ENCODE measurements around the gene OLA1.
"Not testable (repeated sequence)": the region's sequence is repeated elsewhere in the genome, so short reads cannot be mapped to it uniquely, and the experiment has no call there.

The OLA1 gene

DNA sequence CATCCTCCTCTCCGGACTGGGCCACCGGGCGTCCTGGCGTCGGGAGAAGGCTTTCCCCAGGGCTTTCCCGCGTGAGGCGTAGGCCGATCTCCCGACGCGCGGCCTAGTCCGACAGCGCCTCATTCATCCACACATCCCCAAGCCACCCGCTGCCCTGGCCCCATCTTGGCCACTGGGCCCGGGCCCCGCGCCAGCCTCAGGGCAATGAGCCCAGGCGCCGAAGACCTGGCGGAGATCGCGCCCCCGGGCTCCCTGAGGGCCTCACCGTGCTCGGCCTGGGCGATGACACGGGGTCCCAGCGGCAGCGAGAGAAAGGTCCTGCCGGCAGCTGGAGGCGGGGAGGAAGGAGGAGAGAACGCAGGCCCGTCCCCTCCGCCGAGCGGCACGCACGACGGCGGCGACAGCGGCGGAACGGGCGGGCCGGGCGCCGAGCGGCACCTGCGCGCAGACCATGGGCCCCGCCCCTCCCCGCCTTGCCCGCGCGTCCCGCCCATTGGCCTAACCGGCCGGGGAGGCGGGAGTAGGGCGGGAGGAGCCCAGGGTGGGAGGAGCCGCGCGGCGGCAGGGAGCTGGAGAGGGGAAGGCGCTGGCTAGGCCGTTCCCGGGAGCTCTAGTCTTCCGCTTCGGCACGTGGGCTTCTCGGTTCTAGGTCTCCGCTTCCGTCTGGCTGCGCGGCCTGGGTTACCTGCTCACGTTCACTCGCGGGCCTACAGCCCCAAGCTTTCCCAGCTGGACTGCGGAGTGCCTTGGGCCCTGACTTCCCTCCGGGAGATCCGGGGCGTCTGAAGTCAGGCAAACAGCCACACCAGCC lies at the start of gene OLA1:
Gene OLA1 (minus strand): TSS at position 346 of the 811 bp plus-strand sequence. CDS start 1,717 bp downstream, outside the sequence.
- Histone ChIP-seq H3K4me3 (peak within 1 kb of the TSS; percentile 78), H3K9ac (ENCODE audit: insufficient read length) (peak within 1 kb of the TSS; percentile 86), H3K36me3 (ENCODE audit: insufficient read depth, low read length) (peaks cover 27% of the 10 kb centered on the region), H3K9me3 (ENCODE audit: low read depth, low read length) (no peaks in the 10 kb centered on the region), H3K27ac (peak within 1 kb of the TSS; percentile 42; the same call in 1 of the 2 replicates)
- DNase-seq (ENCODE audit: low read depth, low spot score) = peak; percentile 26
- peak; percentile 98 for TF ChIP-seq POLR2AphosphoS5 (IDR thresholded peaks at IDR 0.05; ENCODE audit: borderline replicate concordance, low read depth, low read length)
- no peak for TF ChIP-seq EZH2 (IDR thresholded peaks at IDR 0.05)

DNA sequence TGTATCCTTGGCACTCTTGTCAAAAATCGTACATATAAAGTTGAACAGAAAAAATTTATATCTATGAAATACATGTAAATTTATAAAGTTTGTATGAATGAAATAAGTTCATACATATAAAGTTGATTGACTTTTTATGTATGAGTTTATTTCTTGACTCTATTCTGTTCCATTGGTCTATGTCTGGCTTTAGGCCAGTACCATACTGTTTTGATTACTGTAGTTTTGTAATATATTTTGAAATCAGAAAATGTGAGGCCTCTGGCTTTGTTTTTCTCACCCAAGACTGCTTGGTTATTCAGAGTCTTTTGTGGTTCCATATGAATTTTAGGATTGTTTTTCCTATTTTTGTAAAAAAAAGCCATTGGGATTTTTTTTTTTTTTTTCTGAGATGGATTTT lies 44.6 kb upstream of the OLA1 start:
- Histone ChIP-seq H3K4me3 (no peak overlapping the region), H3K36me3 (ENCODE audit: insufficient read depth, low read length) (no peaks in the 10 kb centered on the region), H3K9me3 (ENCODE audit: low read depth, low read length) (no peaks in the 10 kb centered on the region), H3K27ac (no peak overlapping the region), H3K9ac (ENCODE audit: insufficient read length) (no peak overlapping the region)
- DNase-seq (ENCODE audit: low read depth, low spot score) = no peak
- TF ChIP-seq FOXP2 (optimal IDR thresholded peaks at IDR 0.05; ENCODE audit: control extremely low read depth, extremely low read length, insufficient read depth) (no peak), POLR2AphosphoS5 (IDR thresholded peaks at IDR 0.05; ENCODE audit: borderline replicate concordance, low read depth, low read length) (no peak), EZH2 (IDR thresholded peaks at IDR 0.05) (no peak)

DNA sequence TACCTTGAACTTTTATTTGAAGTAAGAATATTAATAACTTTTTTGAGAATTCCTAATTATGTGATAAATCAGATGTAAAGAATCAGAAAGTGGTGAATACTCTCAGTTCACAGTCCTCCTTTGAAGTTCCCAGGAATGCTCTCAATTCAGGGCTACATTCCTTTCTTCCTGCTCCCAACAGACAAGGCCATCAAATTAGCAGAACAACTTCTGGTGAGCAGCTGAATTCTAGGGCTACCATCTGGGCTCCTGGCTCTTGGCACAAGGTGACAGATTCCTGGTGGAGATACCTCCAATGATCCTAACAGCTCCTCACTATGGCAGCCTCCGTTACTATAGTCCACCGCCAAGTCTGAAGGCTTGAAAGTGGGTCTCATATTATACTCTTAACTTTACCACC lies 37.8 kb upstream of the OLA1 start:
- Histone ChIP-seq H3K9ac (ENCODE audit: insufficient read length) (no peak overlapping the region), H3K4me3 (no peak overlapping the region), H3K27ac (no peak overlapping the region), H3K36me3 (ENCODE audit: insufficient read depth, low read length) (no peaks in the 10 kb centered on the region), H3K9me3 (ENCODE audit: low read depth, low read length) (no peaks in the 10 kb centered on the region)
- TF ChIP-seq POLR2AphosphoS5 (IDR thresholded peaks at IDR 0.05; ENCODE audit: borderline replicate concordance, low read depth, low read length) (no peak), FOXP2 (optimal IDR thresholded peaks at IDR 0.05; ENCODE audit: control extremely low read depth, extremely low read length, insufficient read depth) (no peak), EZH2 (IDR thresholded peaks at IDR 0.05) (no peak)
- DNase-seq (ENCODE audit: low read depth, low spot score) = no peak

DNA sequence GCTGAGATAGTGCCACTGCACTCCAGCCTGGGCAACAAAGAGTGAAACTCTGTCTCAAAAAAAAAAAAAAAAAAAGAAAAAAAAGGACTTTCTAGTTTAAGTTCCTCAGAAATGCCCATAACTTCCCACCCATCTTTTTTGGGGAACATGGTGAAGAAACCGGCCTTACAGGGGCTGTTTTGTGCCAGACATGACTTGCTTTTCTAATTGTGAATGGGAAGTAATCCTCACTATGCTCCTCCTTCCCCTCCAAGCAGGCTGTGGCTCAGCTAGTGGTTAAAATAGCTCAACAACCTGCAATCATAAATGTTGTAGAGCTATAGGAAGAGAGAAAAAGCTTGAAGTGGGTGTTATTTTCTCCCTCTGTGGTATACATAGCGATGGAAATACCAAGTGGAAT lies 34.1 kb upstream of the OLA1 start:
- no peak for DNase-seq (ENCODE audit: low read depth, low spot score)

GRCh38 chr2:174281736-174282135 lies 33.4 kb upstream of the OLA1 start:
- H3K36me3 ChIP-seq (ENCODE audit: insufficient read depth, low read length) = no peaks in the 10 kb centered on the region
- TF ChIP-seq POLR2AphosphoS5 (IDR thresholded peaks at IDR 0.05; ENCODE audit: borderline replicate concordance, low read depth, low read length) = no peak
- no peak for TF ChIP-seq EZH2 (IDR thresholded peaks at IDR 0.05)
- TF ChIP-seq FOXP2 (optimal IDR thresholded peaks at IDR 0.05; ENCODE audit: control extremely low read depth, extremely low read length, insufficient read depth) = no peak
- no peak overlapping the region for H3K27ac ChIP-seq
- H3K9ac ChIP-seq (ENCODE audit: insufficient read length) = no peak overlapping the region
- no peak for DNase-seq (ENCODE audit: low read depth, low spot score)
- no peaks in the 10 kb centered on the region for H3K9me3 ChIP-seq (ENCODE audit: low read depth, low read length)
- no peak overlapping the region for H3K4me3 ChIP-seq

More for the DNA sequence above, 34.1 kb upstream of the OLA1 start:
- TF ChIP-seq EZH2 (IDR thresholded peaks at IDR 0.05) (no peak), POLR2AphosphoS5 (IDR thresholded peaks at IDR 0.05; ENCODE audit: borderline replicate concordance, low read depth, low read length) (no peak), FOXP2 (optimal IDR thresholded peaks at IDR 0.05; ENCODE audit: control extremely low read depth, extremely low read length, insufficient read depth) (no peak)
- no peaks in the 10 kb centered on the region for H3K36me3 ChIP-seq (ENCODE audit: insufficient read depth, low read length)
- no peaks in the 10 kb centered on the region for H3K9me3 ChIP-seq (ENCODE audit: low read depth, low read length)
- no peak overlapping the region for H3K4me3 ChIP-seq
- H3K27ac ChIP-seq = no peak overlapping the region
- H3K9ac ChIP-seq (ENCODE audit: insufficient read length) = no peak overlapping the region

GRCh38 chr2:174280596-174280995 lies 32.3 kb upstream of the OLA1 start:
- Histone ChIP-seq H3K27ac (no peak overlapping the region), H3K9ac (ENCODE audit: insufficient read length) (no peak overlapping the region), H3K9me3 (ENCODE audit: low read depth, low read length) (no peaks in the 10 kb centered on the region), H3K4me3 (no peak overlapping the region), H3K36me3 (ENCODE audit: insufficient read depth, low read length) (no peaks in the 10 kb centered on the region)
- DNase-seq (ENCODE audit: low read depth, low spot score) = no peak
- TF ChIP-seq FOXP2 (optimal IDR thresholded peaks at IDR 0.05; ENCODE audit: control extremely low read depth, extremely low read length, insufficient read depth) = no peak
- TF ChIP-seq EZH2 (IDR thresholded peaks at IDR 0.05) = no peak
- no peak for TF ChIP-seq POLR2AphosphoS5 (IDR thresholded peaks at IDR 0.05; ENCODE audit: borderline replicate concordance, low read depth, low read length)

- H3K9ac ChIP-seq (ENCODE audit: insufficient read length); H3K4me3 ChIP-seq; H3K9me3 ChIP-seq (ENCODE audit: low read depth, low read length); H3K36me3 ChIP-seq (ENCODE audit: insufficient read depth, low read length); H3K27ac ChIP-seq; DNase-seq (ENCODE audit: low read depth, low spot score): not testable (repeated sequence)
Observed at GRCh38 chr2:174270263-174270662, 21.9 kb upstream of the OLA1 start.

- no peak for DNase-seq (ENCODE audit: low read depth, low spot score)
- no peak overlapping the region for H3K4me3 ChIP-seq
- no peaks in the 10 kb centered on the region for H3K36me3 ChIP-seq (ENCODE audit: insufficient read depth, low read length)
- TF ChIP-seq FOXP2 (optimal IDR thresholded peaks at IDR 0.05; ENCODE audit: control extremely low read depth, extremely low read length, insufficient read depth) (no peak), POLR2AphosphoS5 (IDR thresholded peaks at IDR 0.05; ENCODE audit: borderline replicate concordance, low read depth, low read length) (no peak), EZH2 (IDR thresholded peaks at IDR 0.05) (no peak)
- H3K9ac ChIP-seq (ENCODE audit: insufficient read length) = no peak overlapping the region
- no peak overlapping the region for H3K27ac ChIP-seq
- no peaks in the 10 kb centered on the region for H3K9me3 ChIP-seq (ENCODE audit: low read depth, low read length)
Observed at GRCh38 chr2:174266288-174266687, 18.0 kb upstream of the OLA1 start.

DNA sequence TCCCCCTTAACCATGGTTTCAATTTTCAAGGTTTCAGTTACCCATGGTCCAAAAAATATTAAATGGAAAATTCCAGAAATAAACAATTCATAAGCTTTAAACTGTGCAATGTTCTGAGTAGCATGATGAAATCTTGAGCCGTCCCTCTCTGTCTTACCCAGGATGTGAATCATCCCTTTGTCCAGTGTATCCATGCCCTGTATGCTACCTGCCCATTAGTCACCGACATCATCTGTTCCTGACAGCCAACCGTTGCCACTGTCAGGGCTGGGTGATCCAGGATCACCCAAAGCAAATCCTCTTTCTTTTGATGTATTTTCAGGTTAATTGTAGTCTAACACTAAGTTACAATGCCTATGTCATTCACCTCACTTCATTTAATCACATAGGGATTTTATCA lies 15.7 kb upstream of the OLA1 start:
- Histone ChIP-seq H3K36me3 (ENCODE audit: insufficient read depth, low read length) (no peaks in the 10 kb centered on the region), H3K9me3 (ENCODE audit: low read depth, low read length) (no peaks in the 10 kb centered on the region), H3K27ac (no peak overlapping the region), H3K4me3 (no peak overlapping the region), H3K9ac (ENCODE audit: insufficient read length) (no peak overlapping the region)
- no peak for TF ChIP-seq POLR2AphosphoS5 (IDR thresholded peaks at IDR 0.05; ENCODE audit: borderline replicate concordance, low read depth, low read length)
- no peak for TF ChIP-seq EZH2 (IDR thresholded peaks at IDR 0.05)
- no peak for TF ChIP-seq FOXP2 (optimal IDR thresholded peaks at IDR 0.05; ENCODE audit: control extremely low read depth, extremely low read length, insufficient read depth)
- no peak for DNase-seq (ENCODE audit: low read depth, low spot score)

Data from SK-N-MC (cell line).